Endothelial cell of umbilical vein (primary cell): ENCODE measurements around the gene LAMP1. TPM values are rescaled to one million over a fixed set of nuclear protein-coding genes. Genes with fewer than 3 reads are reported as not detected.

Source experiments
- BruUV-seq: library from RNA; stranded (reverse); fragments of 400-500 nt; replicated peaks from 2 replicates; lab custom pipeline; 2021; lab: Mats Ljungman, UMichigan
- CTCF ChIA-PET: fragments of 300-600, 350-600 bp; sonication (Branson Sonifier 250); formaldehyde crosslinking; loops from one replicate; lab custom pipeline; 2021; ENCODE audit warnings: antibody characterized with exemption, inconsistent platforms; lab: Charles Lee
- POLR2A ChIA-PET: fragments of 300-600, 350-600 bp; sonication (Branson Sonifier 250); formaldehyde crosslinking; loops from one replicate; lab custom pipeline; 2021; ENCODE audit warnings: antibody characterized with exemption, inconsistent platforms; lab: Charles Lee
- DNase-seq: peaks from one replicate; pipeline ENCODE4 v3.0.0-alpha.2; 2011; ENCODE audit warnings: low read depth, low spot score
- FAIRE-seq: peaks from 2 replicates; lab custom pipeline; 2011; peaks lifted over from hg19 to GRCh38; lab: Jason Lieb, UNC
- H2AFZ ChIP-seq: 2 replicates; pipeline ENCODE4 v1.6.0; 2012; ENCODE audit warnings: low read depth, low read length, control low read depth, inconsistent platforms
- H3K27ac ChIP-seq: 2 replicates; pipeline ENCODE4 v1.5.1; 2011; ENCODE audit warnings: low read depth, mild to moderate bottlenecking, control low read depth, low read length, moderate library complexity; ENCODE audit not compliant: insufficient read depth
- H3K27me3 ChIP-seq, 2 experiments: 2 replicates each; pipeline versions ENCODE4 v1.6.0 to v1.6.1; 2011; ENCODE audit warnings: low read length in 2 of 2, mixed read lengths in 1 of 2; ENCODE audit not compliant: control insufficient read depth in 2 of 2, insufficient read depth in 2 of 2
- H3K36me3 ChIP-seq, 2 experiments: 2 replicates in 1 of 2; 3 replicates in 1 of 2; pipeline ENCODE4 v1.5.1; 2011; ENCODE audit warnings: low read length in 2 of 2, mild to moderate bottlenecking in 1 of 2, moderate library complexity in 1 of 2; ENCODE audit not compliant: control insufficient read depth in 2 of 2, insufficient read depth in 2 of 2; ENCODE audit errors: extremely low read depth in 1 of 2
- H3K4me1 ChIP-seq: 3 replicates; pipeline ENCODE4 v1.5.1; 2011; ENCODE audit warnings: mild to moderate bottlenecking, low read length; ENCODE audit not compliant: control insufficient read depth, insufficient read depth; ENCODE audit errors: extremely low read depth
- H3K4me2 ChIP-seq: 2 replicates; pipeline ENCODE4 v1.6.1; 2011; ENCODE audit warnings: low read length, control low read depth, mixed read lengths; ENCODE audit not compliant: insufficient read depth
- H3K4me3 ChIP-seq, 3 experiments: fragments of 200-600 bp in 1 of 3; sonication (generic), shearing (Covaris generic) in 1 of 3; replicated peaks in 1 of 3; 2 replicates each; pipeline ENCODE4 v1.5.1; 2011 to 2016; ENCODE audit warnings: control low read depth in 3 of 3, low read length in 3 of 3, mild to moderate bottlenecking in 2 of 3, inconsistent platforms in 1 of 3, low read depth in 1 of 3, moderate library complexity in 1 of 3; ENCODE audit not compliant: insufficient read depth in 1 of 3
- H3K79me2 ChIP-seq: 2 replicates; pipeline ENCODE4 v1.6.0; 2012; ENCODE audit warnings: low read length, inconsistent platforms; ENCODE audit not compliant: control insufficient read depth, insufficient read depth
- H3K9ac ChIP-seq: replicated peaks from 2 replicates; pipeline ENCODE3; 2011; ENCODE audit warnings: low read length, control low read depth; ENCODE audit not compliant: insufficient read depth; ENCODE audit errors: extremely low read depth
- H3K9me1 ChIP-seq: replicated peaks from 3 replicates; pipeline ENCODE4 v1.6.0; 2011; ENCODE audit warnings: mild to moderate bottlenecking, low read length; ENCODE audit not compliant: control insufficient read depth, insufficient read depth; ENCODE audit errors: extremely low read depth
- H3K9me3 ChIP-seq: replicated peaks from 2 replicates; pipeline ENCODE4 v1.5.1; 2012; ENCODE audit warnings: low read length, inconsistent platforms; ENCODE audit not compliant: control insufficient read depth, insufficient read depth
- H4K20me1 ChIP-seq: replicated peaks from 2 replicates; pipeline ENCODE3; 2011; ENCODE audit warnings: mild to moderate bottlenecking, low read length; ENCODE audit not compliant: control insufficient read depth, insufficient read depth; ENCODE audit errors: extremely low read depth
- EZH2 ChIP-seq: IDR thresholded peaks from 2 replicates; pipeline ENCODE4 v1.6.1; 2012; ENCODE audit warnings: borderline replicate concordance, low read depth, mild to moderate bottlenecking, moderate library complexity, low read length, inconsistent platforms; ENCODE audit not compliant: severe bottlenecking
- FOS ChIP-seq: IDR thresholded peaks from 2 replicates; pipeline ENCODE4 v1.6.1; 2011; ENCODE audit warnings: mild to moderate bottlenecking, low read length, moderate library complexity, borderline replicate concordance; ENCODE audit not compliant: insufficient read depth
- GATA2 ChIP-seq: IDR thresholded peaks from 2 replicates; pipeline ENCODE4 v1.7.0; 2011; ENCODE audit warnings: low read depth, mild to moderate bottlenecking, moderate library complexity, mixed read lengths, low read length; ENCODE audit not compliant: insufficient read length, insufficient read depth
- MYC ChIP-seq: IDR thresholded peaks from one replicate; pipeline ENCODE4 v1.6.1; 2011; ENCODE audit warnings: mild to moderate bottlenecking, low read depth, low read length
- POLR2A ChIP-seq: IDR thresholded peaks from 2 replicates; pipeline ENCODE4 v1.6.1; 2012; ENCODE audit warnings: low read depth, mild to moderate bottlenecking, control low read depth, low read length
- POLR2AphosphoS5 ChIP-seq: IDR thresholded peaks from 2 replicates; pipeline ENCODE4 v1.6.1; 2012; ENCODE audit warnings: low read depth, mild to moderate bottlenecking, control low read depth, low read length, moderate library complexity; ENCODE audit not compliant: insufficient read depth
- dilution Hi-C: fragments of 300-500 bp; cut with MboI; formaldehyde crosslinking; loops from one replicate; pipeline ENCODE4 v1.15.0; 2019; ENCODE audit warnings: low sequenced_read_pairs; ENCODE audit not compliant: extremely low pct_ligation_motif_present
- intact Hi-C: fragments of 100-400 bp; cut with micrococcal nuclease; formaldehyde crosslinking; loops from one replicate; pipeline ENCODE4 v1.10.0; 2022
- polyA plus RNA-seq, 4 experiments: library from polyadenylated mRNA; depleted of rRNA in 3 of 4; stranded (reverse) in 3 of 4; unstranded in 1 of 4; fragments of >200 nt; gene quantifications; 2 replicates each; pipeline versions ENCODE4 v1.2.1 to v1.2.3, GENCODE V29; 2011 to 2012; ENCODE audit warnings: missing spikeins in 1 of 4
- total RNA-seq: library from RNA; stranded (reverse); gene quantifications from 2 replicates; pipeline ENCODE4 v1.2.3, GENCODE V29; 2021
- TF ChIP-seq, protein P1 (sequence below): IDR thresholded peaks from 2 replicates; pipeline ENCODE4 v1.6.1; 2011; ENCODE audit not compliant: insufficient read depth, insufficient read length
- TF ChIP-seq, protein P2 (sequence below), 2 donors: IDR thresholded peaks; 1 replicate in 1 of 2; 2 replicates in 1 of 2; pipeline ENCODE4 v1.5.1; 2011; ENCODE audit warnings: low read length in 2 of 2, mild to moderate bottlenecking in 2 of 2, moderate library complexity in 2 of 2, control low read depth in 1 of 2, inconsistent platforms in 1 of 2, low read depth in 1 of 2; ENCODE audit not compliant: insufficient read depth in 1 of 2; ENCODE audit errors: extremely low read depth in 1 of 2

The LAMP1 gene
- total and polyA plus RNA-seq, 2 donors (not counting 3 experiments of a cell fraction or from before 2014, with no cell fraction given), result 262 to 285 TPM

DNA sequence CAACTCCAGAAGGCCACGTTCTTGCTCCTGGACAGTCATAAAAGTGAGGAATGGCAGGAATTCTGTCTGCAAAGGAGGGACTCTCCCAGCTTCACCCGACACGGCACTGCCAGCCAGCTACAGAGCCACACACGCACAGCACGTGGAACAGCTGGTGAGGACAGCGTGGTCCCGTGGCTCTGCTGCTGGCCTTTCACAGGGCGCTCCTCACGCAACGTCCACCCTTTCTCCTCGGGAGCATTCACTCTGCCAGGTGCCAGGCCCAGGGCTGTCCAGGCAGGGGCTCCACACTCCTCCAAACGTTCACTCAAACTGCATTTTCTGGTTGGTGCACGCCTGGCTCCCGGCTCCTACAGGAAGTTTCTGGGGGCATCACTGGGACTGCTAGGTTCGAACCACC, 52.5 kb downstream of the LAMP1 start:
- POLR2A ChIA-PET, result no interaction called here
- H3K27ac ChIP-seq, result no peak overlapping the region
- H3K4me2 ChIP-seq, result no peak overlapping the region
- H3K36me3 ChIP-seq, result no peaks in the 10 kb centered on the region
- no peak for FAIRE-seq
- BruUV-seq, result no TSS peak
- H3K9me3 ChIP-seq, result no peaks in the 10 kb centered on the region
- TF ChIP-seq MYC (no peak), POLR2AphosphoS5 (no peak), EZH2 (no peak), POLR2A (no peak), FOS (no peak), GATA2 (no peak)
- TF ChIP-seq, protein P1, sequence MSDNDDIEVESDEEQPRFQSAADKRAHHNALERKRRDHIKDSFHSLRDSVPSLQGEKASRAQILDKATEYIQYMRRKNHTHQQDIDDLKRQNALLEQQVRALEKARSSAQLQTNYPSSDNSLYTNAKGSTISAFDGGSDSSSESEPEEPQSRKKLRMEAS, result no peak
- TF ChIP-seq, protein P2, sequence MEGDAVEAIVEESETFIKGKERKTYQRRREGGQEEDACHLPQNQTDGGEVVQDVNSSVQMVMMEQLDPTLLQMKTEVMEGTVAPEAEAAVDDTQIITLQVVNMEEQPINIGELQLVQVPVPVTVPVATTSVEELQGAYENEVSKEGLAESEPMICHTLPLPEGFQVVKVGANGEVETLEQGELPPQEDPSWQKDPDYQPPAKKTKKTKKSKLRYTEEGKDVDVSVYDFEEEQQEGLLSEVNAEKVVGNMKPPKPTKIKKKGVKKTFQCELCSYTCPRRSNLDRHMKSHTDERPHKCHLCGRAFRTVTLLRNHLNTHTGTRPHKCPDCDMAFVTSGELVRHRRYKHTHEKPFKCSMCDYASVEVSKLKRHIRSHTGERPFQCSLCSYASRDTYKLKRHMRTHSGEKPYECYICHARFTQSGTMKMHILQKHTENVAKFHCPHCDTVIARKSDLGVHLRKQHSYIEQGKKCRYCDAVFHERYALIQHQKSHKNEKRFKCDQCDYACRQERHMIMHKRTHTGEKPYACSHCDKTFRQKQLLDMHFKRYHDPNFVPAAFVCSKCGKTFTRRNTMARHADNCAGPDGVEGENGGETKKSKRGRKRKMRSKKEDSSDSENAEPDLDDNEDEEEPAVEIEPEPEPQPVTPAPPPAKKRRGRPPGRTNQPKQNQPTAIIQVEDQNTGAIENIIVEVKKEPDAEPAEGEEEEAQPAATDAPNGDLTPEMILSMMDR (IDR thresholded peaks at IDR 0.05; ENCODE audit: extremely low read depth in 1 of 2, insufficient read depth in 1 of 2, low read depth in 1 of 2, low read length in 2 of 2), result no peak
- H3K27me3 ChIP-seq, result no peaks in the 10 kb centered on the region
- CTCF ChIA-PET, result interaction anchor here (0.6 kb wide), 1 partner anchor 80 kb away, joined by 3 read pairs; no protein-coding TSS in a partner anchor
- no peaks in the 10 kb centered on the region for H3K4me1 ChIP-seq
- no peaks in the 10 kb centered on the region for H3K9me1 ChIP-seq
- H4K20me1 ChIP-seq, result no peaks in the 10 kb centered on the region
- no peak overlapping the region for H3K9ac ChIP-seq
- intact Hi-C loops, result no loop called here
- H3K79me2 ChIP-seq, result no peaks in the 10 kb centered on the region
- no peak overlapping the region for H2AFZ ChIP-seq
- no peak for DNase-seq
- dilution Hi-C loops, result no loop called here
- H3K4me3 ChIP-seq, result no peak overlapping the region
